KOPT-K1 (cell line): ENCODE data around the gene ZNF618.
"Not testable (repeated sequence)": the region's sequence is repeated elsewhere in the genome, so short reads cannot be mapped to it uniquely, and the experiment has no call there.

Experiments
- H3K27ac ChIP-seq: fragments of 200-600 bp; sonication (generic); 2 replicates; pipeline ENCODE4 v1.5.1; 2016; ENCODE audit warnings: antibody characterized with exemption, mild to moderate bottlenecking, low read depth, low read length; ENCODE audit not compliant: poor library complexity, severe bottlenecking
- H3K36me3 ChIP-seq: fragments of 200-600 bp; sonication (generic); 2 replicates; pipeline ENCODE4 v1.5.1; 2017; ENCODE audit warnings: antibody characterized with exemption, mild to moderate bottlenecking, low read length, moderate library complexity; ENCODE audit not compliant: insufficient read depth
- H3K9me3 ChIP-seq: fragments of 200-600 bp; sonication (generic); 2 replicates; pipeline ENCODE4 v1.5.1; 2017; ENCODE audit warnings: antibody characterized with exemption, low read length, mild to moderate bottlenecking; ENCODE audit not compliant: insufficient read depth, poor library complexity, severe bottlenecking

Gene ZNF618

DNA sequence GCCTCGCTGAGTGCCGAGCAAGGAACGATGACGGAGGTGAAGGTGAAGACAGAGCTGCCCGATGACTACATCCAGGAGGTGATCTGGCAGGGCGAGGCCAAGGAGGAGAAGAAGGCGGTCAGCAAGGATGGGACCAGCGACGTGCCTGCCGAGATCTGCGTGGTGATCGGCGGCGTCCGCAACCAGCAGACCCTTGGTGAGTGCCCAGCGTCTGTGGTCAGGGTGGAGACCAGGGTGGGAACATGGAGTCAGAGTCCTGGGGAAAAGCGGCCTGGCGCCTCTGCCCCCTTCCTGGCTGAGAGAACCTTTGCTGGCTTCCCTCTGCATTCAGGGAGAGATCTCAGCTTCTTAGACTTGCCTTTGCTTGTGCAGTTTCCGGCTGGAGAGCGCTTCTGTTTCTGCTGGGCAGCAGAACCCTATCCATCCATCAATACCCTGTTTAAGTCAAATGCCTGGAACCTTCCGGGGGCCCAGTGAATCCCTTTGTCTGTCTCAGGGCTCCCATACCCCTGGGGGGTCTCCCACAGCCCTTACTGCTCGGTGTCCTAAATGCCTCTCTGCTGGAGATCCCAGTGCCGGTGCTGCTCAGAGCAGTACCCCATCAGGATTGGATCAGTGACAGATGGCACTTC lies 112.4 kb downstream of the ZNF618 start:
- Histone ChIP-seq H3K36me3 (no peaks in the 10 kb centered on the region), H3K9me3 (no peaks in the 10 kb centered on the region), H3K27ac (no peak overlapping the region)

DNA sequence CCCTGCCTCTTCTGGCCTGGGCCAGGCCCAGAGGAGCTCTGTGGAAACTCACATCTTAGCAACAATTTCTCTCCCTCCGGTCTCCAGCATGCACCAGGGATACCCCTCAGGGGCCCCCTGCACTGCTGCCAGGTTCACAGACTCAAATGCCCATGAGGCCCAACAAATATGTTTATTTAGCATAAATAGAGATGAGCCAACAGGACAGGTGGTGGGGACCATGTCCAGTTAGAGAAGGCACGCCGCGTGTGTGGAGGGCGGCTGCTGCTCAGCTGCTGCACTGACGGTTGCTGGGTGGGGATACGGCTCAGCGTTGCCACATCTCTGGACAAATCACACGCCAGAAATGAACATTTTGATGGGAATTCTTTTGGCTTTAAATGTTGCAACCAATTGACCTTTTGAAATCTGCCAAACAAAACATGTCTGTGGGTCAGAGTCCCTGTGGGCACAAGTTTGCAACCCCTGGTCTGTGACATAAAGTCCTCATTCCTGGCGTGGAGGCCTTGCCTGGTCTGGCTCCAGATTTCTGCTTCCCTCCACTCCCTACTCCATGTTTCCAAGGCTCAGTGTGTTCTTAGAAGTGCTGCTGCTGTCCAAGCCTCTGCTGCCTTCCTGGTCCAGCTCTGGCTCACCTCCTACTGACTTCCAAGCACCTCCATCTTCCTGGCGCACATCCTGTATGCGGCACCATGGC lies 113.1 kb downstream of the ZNF618 start:
- Histone ChIP-seq H3K36me3 (no peaks in the 10 kb centered on the region), H3K9me3 (no peaks in the 10 kb centered on the region), H3K27ac (no peak overlapping the region)

DNA sequence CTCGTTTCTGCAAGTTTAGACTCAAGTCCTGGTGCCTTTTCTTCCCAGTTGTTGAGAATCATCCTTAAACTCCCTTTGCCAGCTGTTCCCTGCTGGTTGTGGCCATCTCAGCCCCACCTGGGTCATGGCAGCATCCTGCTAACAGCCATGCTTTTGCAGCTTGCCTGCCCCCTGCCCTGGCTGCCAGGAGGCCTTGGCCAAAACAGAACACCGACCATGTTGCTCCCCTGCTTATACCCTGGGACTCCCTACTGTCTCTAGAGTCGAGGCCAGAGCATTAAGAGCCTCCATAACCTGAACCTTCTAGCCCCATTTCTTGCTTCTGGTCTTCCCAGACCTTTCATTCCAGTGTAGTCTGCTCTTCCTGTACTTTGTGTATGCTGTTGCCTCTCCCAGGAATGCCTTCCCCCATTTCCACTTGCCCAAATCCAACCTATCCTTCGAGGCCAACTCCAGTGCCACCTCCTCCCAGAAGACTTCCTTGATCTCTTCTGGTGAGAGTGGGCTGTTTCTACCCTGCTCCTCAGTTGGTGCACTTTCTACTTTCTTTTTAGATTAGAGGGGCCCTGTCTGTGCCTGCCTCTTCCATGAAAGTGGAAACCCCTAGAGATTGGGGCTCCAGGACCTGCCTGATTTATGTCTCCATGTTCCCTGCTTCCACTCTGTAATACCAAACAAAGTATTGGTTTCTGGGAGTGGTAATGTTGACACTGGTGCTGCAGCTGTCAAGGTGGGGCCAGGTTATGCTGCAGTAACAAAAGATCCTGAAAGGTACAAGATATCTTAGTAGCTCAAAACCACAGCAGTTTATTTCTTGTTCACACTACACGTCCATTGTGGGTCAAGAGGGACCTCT lies 113.8 kb downstream of the ZNF618 start:
- no peaks in the 10 kb centered on the region for H3K36me3 ChIP-seq
- H3K9me3 ChIP-seq = no peaks in the 10 kb centered on the region
- no peak overlapping the region for H3K27ac ChIP-seq

DNA sequence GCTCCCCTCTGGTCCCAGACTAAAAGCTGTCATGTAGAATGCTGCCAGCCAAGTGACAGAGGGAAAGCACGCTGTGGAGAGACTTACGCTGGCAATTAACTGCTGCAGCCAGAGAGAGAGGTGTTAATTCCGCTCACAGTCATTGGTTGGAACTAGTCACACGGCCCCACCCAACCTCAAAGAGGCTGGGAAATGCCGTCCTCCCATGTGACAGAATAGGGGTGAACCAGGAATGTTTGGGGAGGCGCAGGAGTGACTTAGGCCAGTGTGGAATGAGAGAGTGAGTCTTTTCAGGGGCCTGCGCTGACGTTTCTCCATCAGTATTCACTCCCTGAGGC lies 114.4 kb downstream of the ZNF618 start:
- Histone ChIP-seq H3K36me3 (no peaks in the 10 kb centered on the region), H3K27ac (no peak overlapping the region), H3K9me3 (no peaks in the 10 kb centered on the region)

DNA sequence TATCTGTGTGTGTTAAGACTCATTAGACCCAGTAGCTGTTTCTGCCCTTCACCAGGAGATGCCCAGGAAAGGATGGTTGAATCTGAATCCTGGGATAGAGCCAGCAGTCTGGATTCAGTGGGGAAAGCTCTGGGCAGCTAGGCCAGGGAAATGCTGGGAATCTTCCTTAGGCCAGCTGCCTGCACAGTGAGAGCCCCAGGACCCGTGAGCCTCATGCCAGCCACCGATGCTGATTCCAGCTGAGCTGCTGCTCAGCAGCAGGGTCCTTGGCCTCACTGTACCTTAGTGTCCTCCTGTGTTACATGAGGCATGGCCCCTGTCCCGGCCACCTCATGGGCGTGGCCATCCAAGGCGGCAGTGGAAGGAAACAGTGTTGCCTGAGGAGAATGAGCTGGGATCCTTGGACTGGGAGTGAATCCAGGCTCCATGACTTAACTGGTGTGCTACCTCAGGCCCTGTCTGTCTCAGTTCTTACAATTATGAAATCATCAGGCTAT lies 114.9 kb downstream of the ZNF618 start:
- Histone ChIP-seq H3K36me3 (no peaks in the 10 kb centered on the region), H3K9me3 (no peaks in the 10 kb centered on the region), H3K27ac (no peak overlapping the region)

DNA sequence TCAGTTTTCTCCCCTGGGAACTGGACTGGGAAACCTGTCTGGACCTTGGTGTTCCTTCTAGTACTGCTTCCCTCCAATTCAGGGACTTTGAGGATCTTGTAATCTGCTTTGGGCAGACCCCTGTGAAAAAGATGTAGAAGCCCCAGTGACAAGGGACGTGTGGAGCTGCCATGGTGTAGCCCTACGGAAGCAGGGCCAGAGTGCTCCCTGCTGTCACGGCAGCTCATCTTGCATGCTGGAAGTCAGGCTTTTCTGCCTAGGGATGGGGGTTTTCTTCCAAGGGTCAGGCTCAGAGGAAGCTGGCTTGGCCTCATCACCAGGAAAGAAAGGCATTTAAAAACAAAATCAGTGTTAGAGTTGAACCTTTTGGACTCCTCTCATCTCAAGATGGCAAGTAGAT lies 115.6 kb downstream of the ZNF618 start:
- Histone ChIP-seq H3K9me3 (no peaks in the 10 kb centered on the region), H3K27ac (no peak overlapping the region)

DNA sequence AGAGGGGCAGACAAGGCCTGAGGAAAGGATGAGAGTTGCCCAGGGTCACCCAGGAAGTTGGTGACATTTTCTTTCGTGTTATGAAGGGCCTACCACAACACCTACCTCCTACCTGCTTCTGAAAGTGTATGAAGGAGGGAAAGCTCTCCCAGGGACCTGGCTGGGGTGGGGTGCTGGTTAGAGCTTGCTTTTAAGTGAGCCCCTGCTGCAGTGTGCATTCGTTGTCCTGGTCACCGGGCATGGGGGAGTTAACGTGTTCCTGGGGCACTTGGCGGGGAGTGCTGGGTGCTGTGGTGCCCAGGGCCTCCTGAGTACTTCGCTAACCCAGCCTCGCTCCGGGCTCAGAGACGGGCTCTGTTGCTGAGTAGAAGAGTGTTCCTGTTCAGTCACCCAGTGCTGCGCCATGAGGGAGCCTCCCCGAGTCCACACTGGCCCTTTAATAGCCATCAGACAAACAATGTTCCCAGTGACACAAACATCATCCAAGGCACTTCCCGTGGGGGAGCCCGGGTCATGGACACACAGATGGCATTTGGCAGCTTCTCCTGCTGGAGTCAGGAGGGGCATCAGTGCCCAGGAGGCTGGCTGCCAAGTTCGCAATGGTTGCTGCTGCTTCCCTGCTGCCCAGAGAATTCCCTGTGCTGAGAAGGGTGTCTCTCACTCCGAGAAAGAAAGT lies 116.3 kb downstream of the ZNF618 start:
- no peaks in the 10 kb centered on the region for H3K36me3 ChIP-seq
- no peak overlapping the region for H3K27ac ChIP-seq
- H3K9me3 ChIP-seq = no peaks in the 10 kb centered on the region

More for the DNA sequence above, 115.6 kb downstream of the ZNF618 start:
- no peaks in the 10 kb centered on the region for H3K36me3 ChIP-seq

DNA sequence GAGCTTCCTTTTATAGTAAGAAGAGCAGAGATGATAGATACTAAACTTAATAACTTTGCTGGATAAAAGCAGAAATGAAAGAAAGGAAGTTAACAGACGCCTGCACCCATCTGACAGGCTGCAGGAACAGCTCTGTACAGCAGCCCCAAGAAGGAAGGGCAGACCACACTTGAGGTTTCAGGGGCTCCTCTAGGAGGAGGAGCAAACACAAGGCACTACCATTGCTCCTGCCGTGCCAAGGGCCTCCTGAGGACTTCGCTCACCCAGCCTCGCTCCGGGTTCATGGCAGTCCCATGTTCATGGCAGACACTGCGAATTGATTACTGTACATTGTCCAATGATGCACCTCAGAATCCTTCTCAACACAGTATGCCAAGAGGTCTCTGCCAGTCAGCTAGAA lies 116.9 kb downstream of the ZNF618 start:
- Histone ChIP-seq H3K27ac (no peak overlapping the region), H3K9me3 (no peaks in the 10 kb centered on the region), H3K36me3 (no peaks in the 10 kb centered on the region)

DNA sequence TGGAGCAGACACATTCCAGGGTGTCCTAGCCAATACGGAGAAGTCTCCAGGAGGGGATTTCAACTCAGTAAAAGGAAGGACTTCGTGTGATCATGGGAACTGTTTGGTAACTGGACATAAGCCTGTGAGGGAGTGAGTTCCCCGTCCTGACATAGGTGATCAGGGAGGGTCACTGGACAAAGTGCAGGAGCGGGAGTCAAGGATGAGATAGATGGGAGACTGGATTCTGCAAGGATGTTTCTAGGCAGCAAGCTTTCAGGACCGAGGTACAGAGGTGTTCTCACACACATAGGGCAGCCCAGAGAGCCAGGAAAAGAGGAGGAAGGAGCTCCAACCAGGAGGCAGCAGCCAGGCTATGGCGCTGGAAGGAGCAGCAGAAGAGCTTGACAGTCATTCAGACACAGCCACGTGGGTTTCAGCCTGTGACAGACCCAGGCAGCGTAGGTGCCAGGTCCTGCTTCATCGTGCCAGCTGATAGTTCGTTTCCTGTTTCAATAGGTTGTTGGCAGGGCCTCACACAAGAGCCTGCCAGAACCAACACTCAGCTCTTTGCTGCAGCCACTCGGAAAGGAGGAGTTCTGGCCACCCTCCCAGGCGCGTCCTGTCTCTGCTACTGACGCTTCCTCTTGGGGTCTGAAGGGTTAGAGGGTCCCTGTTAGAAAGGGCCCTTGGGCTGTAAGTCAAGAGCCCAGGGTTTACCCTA lies 117.9 kb downstream of the ZNF618 start:
- no peak overlapping the region for H3K27ac ChIP-seq

DNA sequence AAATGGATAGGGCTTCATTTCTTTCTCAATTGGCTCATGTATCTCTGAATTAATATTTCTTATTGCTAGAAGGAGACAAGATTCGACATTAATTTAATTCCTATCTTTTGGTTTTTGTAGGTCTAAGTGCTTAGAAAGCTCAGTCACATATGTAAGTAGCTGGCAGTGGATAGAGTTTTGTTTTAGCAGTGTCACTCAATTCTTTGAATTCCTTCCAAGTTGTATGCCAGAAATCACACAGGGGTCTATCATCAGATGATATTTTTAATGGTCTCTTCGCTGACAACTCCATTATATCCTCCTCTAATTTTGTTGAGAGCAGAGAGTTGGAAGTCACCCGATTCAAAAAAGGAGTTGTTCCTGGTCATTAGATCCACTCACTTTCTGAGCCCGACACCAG lies 119.3 kb downstream of the ZNF618 start:
- H3K36me3 ChIP-seq = no peaks in the 10 kb centered on the region
- H3K27ac ChIP-seq = no peak overlapping the region
- H3K9me3 ChIP-seq = no peaks in the 10 kb centered on the region

More for the DNA sequence above, 117.9 kb downstream of the ZNF618 start:
- Histone ChIP-seq H3K9me3 (no peaks in the 10 kb centered on the region), H3K36me3 (no peaks in the 10 kb centered on the region)

DNA sequence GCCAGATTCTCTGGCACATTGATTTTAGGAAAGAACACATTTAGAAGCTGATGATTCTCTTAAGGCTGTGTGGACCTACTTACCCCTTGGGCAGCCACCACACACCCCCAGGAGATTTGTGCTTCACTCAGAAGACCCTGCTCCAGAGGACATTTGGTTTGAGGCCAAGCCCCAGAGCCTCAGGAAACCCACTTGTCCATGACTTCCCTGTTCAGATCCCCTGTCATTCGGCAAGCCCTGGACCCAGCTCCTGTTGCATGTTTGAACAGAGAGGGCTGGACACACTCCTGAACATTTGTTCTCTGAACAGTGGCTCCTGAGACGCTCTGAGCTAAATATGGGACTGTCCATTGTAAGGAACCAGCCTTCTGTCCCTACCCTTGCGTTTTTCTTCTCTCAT lies 119.9 kb downstream of the ZNF618 start:
- Histone ChIP-seq H3K9me3 (no peaks in the 10 kb centered on the region), H3K27ac (no peak overlapping the region), H3K36me3 (no peaks in the 10 kb centered on the region)

DNA sequence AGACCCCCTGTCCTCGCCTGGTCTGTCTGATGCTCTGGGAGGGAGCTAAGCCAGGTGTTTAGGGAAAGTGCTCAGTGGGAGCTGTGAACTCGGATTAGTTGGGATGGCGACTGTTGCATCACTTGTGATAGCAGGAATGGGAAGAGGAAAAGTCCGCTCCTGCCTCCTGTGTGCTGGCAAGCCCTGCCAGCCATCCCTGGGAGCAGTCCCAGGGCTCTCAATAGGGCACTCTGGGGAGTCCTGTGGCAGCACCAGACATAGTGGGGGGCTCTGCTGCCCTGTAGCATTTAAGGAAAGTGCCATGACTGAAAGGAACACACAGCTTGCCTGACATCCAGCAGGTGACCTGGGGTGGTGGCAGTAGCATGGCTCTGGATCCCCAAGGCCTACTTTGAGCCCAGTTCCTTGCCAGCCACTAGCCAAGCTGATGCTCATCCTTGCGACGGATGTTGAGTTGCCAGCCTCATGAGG lies 120.5 kb downstream of the ZNF618 start:
- no peaks in the 10 kb centered on the region for H3K36me3 ChIP-seq
- H3K27ac ChIP-seq = no peak overlapping the region
- no peaks in the 10 kb centered on the region for H3K9me3 ChIP-seq

DNA sequence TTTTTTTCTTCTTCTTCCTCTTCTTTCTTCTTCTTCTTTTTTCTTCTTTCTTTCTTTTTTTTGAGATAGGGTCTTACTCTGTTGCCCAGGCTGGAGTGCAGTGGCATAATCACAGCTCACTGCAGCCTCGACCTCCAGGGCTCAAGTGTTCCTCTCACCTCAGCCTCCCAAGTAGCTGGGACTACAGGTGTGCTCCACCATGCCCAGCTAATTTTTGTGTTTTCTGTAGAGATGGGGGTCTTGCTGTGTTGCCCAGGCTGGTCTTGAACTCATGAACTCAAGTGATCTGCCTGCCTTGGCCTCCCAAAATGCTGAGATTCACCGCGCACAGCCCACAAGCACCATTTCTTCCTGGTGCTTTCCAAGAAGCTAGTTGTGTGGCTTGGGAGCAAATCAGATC lies 121.0 kb downstream of the ZNF618 start:
- H3K36me3 ChIP-seq, H3K27ac ChIP-seq, H3K9me3 ChIP-seq: not testable (repeated sequence)

DNA sequence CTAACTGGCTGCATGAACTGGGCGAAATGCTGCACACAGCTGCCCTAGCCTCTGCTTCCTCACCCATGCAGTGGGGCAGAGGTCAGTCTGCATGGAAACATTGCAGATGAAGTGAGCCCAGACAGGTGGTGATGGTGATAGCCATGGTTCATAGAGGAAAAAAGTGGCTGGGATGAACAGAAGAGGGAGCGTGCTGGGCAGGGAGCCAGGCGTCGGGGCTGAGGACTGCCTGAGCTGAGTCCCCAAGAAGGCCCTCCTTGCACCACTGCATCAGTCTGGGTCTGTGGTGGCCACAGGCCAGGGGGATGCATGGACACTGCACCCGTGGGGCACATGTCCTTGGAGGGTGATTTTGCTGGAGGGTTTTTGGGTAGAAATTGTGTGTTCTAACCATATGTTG lies 121.5 kb downstream of the ZNF618 start:
- Histone ChIP-seq H3K9me3 (no peaks in the 10 kb centered on the region), H3K36me3 (no peaks in the 10 kb centered on the region), H3K27ac (no peak overlapping the region)
